Measurements from ENCODE around the gene PRPF4.
A peak's percentile ranks its signal among the peaks of the same experiment; 100 is the strongest.

PRPF4 gene

GRCh38 chr9:113274474-113275156 is 843 bp upstream of the PRPF4 start:
- no peak overlapping the region for H3K9ac ChIP-seq
- H3K9me3 ChIP-seq (ENCODE audit: control insufficient read depth, low read length), result no peaks in the 10 kb centered on the region
- H3K4me1 ChIP-seq, result peaks cover 4% of the 10 kb centered on the region
- TF ChIP-seq, protein P1, sequence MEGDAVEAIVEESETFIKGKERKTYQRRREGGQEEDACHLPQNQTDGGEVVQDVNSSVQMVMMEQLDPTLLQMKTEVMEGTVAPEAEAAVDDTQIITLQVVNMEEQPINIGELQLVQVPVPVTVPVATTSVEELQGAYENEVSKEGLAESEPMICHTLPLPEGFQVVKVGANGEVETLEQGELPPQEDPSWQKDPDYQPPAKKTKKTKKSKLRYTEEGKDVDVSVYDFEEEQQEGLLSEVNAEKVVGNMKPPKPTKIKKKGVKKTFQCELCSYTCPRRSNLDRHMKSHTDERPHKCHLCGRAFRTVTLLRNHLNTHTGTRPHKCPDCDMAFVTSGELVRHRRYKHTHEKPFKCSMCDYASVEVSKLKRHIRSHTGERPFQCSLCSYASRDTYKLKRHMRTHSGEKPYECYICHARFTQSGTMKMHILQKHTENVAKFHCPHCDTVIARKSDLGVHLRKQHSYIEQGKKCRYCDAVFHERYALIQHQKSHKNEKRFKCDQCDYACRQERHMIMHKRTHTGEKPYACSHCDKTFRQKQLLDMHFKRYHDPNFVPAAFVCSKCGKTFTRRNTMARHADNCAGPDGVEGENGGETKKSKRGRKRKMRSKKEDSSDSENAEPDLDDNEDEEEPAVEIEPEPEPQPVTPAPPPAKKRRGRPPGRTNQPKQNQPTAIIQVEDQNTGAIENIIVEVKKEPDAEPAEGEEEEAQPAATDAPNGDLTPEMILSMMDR (IDR thresholded peaks at IDR 0.05), result peak; percentile 54
- H3K27ac ChIP-seq, result peak overlapping the region; percentile 86
- no peaks in the 10 kb centered on the region for H3K27me3 ChIP-seq (ENCODE audit: control insufficient read depth, insufficient read depth, low read length)
- peaks cover 12% of the 10 kb centered on the region for H3K79me2 ChIP-seq
- peak overlapping the region; percentile 96 for H3K4me2 ChIP-seq (ENCODE audit: low read length)
- no peaks in the 10 kb centered on the region for H3K36me3 ChIP-seq (ENCODE audit: control insufficient read depth, insufficient read depth, low read length)
- peak overlapping the region; percentile 59 for H2AFZ ChIP-seq
- H3K4me3 ChIP-seq (ENCODE audit: low read depth, low read length), result peak overlapping the region; percentile 95

DNA sequence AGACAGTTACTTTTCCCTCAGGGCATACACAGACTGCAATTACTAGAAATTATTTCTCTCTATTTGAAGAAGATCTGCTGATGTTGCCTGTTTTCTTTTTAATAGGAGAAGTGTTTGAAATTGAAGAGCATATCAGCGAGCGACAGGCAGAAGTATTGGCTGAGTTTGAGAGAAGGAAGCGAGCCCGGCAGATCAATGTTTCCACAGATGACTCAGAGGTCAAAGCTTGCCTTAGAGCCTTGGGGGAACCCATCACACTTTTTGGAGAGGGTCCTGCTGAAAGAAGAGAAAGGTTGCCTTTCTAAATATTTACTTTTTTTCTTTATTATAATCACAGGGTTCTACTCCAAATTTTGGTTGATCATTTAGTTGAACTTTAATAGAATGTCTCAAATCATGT is 3.4 kb downstream of the PRPF4 start:
- peaks cover 4% of the 10 kb centered on the region for H3K4me1 ChIP-seq
- H3K79me2 ChIP-seq, result peaks cover 6% of the 10 kb centered on the region
- H3K9ac ChIP-seq, result no peak overlapping the region
- H2AFZ ChIP-seq, result no peak overlapping the region
- no peaks in the 10 kb centered on the region for H3K9me3 ChIP-seq (ENCODE audit: control insufficient read depth, low read length)
- TF ChIP-seq, protein P1 (IDR thresholded peaks at IDR 0.05), result no peak
- H3K27ac ChIP-seq, result no peak overlapping the region
- H3K36me3 ChIP-seq (ENCODE audit: control insufficient read depth, insufficient read depth, low read length), result no peaks in the 10 kb centered on the region
- no peak overlapping the region for H3K4me2 ChIP-seq (ENCODE audit: low read length)
- H3K4me3 ChIP-seq (ENCODE audit: low read depth, low read length), result no peak overlapping the region
- no peaks in the 10 kb centered on the region for H3K27me3 ChIP-seq (ENCODE audit: control insufficient read depth, insufficient read depth, low read length)

DNA sequence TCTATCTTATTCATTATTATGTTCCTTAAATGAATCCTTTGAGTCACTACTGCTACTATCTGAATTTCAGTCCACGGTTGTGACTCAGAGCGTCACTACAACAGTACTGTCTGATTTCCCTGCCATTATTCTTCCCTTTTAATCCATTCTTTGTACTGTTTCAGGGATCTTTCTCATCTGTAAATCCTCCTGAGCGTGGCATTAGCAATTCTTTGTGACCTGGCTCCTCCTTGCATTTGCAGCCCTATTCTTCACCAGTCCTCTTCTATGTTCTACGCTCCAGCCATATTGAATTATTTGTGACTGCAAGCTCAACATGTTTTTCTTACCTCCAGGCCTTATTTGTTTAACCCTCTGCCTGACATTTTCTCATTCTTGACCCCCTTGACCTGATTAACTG is 5.9 kb downstream of the PRPF4 start:
- no peak overlapping the region for H3K4me2 ChIP-seq (ENCODE audit: low read length)
- H3K79me2 ChIP-seq, result peaks cover under 1% of the 10 kb centered on the region
- no peak overlapping the region for H3K27ac ChIP-seq
- no peaks in the 10 kb centered on the region for H3K27me3 ChIP-seq (ENCODE audit: control insufficient read depth, insufficient read depth, low read length)
- H3K9ac ChIP-seq, result no peak overlapping the region
- H3K36me3 ChIP-seq (ENCODE audit: control insufficient read depth, insufficient read depth, low read length), result no peaks in the 10 kb centered on the region
- no peak overlapping the region for H2AFZ ChIP-seq
- H3K4me1 ChIP-seq, result peaks cover 1% of the 10 kb centered on the region
- TF ChIP-seq, protein P1 (IDR thresholded peaks at IDR 0.05), result no peak
- no peak overlapping the region for H3K4me3 ChIP-seq (ENCODE audit: low read depth, low read length)
- no peaks in the 10 kb centered on the region for H3K9me3 ChIP-seq (ENCODE audit: control insufficient read depth, low read length)

DNA sequence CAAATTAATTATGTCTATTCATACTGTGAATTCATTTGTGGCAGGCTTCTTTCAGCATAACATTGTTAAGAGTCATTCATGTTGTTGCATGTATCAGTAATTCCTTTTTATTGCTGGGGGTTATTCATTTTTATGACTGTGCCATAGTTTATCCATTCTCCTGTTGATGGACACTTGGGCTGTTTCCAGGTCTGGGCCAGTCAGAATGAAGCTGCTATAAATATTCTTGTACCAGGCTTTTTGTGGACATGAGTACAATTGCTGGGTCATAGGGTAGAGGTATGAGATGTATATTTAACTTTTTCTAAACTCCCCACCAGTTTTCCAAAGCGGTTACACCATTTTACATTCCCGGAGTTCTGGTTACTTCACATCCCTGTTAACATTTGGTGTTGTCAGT is 13.6 kb downstream of the PRPF4 start:
- Histone ChIP-seq H3K27ac (no peak overlapping the region), H3K4me3 (ENCODE audit: low read depth, low read length) (no peak overlapping the region), H3K9me3 (ENCODE audit: control insufficient read depth, low read length) (no peaks in the 10 kb centered on the region), H3K27me3 (ENCODE audit: control insufficient read depth, insufficient read depth, low read length) (no peaks in the 10 kb centered on the region), H3K36me3 (ENCODE audit: control insufficient read depth, insufficient read depth, low read length) (no peaks in the 10 kb centered on the region), H2AFZ (no peak overlapping the region), H3K79me2 (no peaks in the 10 kb centered on the region), H3K4me1 (no peaks in the 10 kb centered on the region), H3K9ac (no peak overlapping the region), H3K4me2 (ENCODE audit: low read length) (no peak overlapping the region)
- TF ChIP-seq, protein P1 (IDR thresholded peaks at IDR 0.05), result no peak

GRCh38 chr9:113290052-113290607 is 14.7 kb downstream of the PRPF4 start:
- no peak overlapping the region for H3K9ac ChIP-seq
- H3K79me2 ChIP-seq, result no peaks in the 10 kb centered on the region
- H3K9me3 ChIP-seq (ENCODE audit: control insufficient read depth, low read length), result no peaks in the 10 kb centered on the region
- no peaks in the 10 kb centered on the region for H3K27me3 ChIP-seq (ENCODE audit: control insufficient read depth, insufficient read depth, low read length)
- TF ChIP-seq, protein P1 (IDR thresholded peaks at IDR 0.05), result no peak
- H3K4me3 ChIP-seq (ENCODE audit: low read depth, low read length), result no peak overlapping the region
- no peaks in the 10 kb centered on the region for H3K4me1 ChIP-seq
- no peak overlapping the region for H3K4me2 ChIP-seq (ENCODE audit: low read length)
- H2AFZ ChIP-seq, result no peak overlapping the region
- no peaks in the 10 kb centered on the region for H3K36me3 ChIP-seq (ENCODE audit: control insufficient read depth, insufficient read depth, low read length)
- no peak overlapping the region for H3K27ac ChIP-seq
